Activated CD8-positive, alpha-beta memory T cell treated with anti-CD3 and anti-CD28 coated beads, Interleukin-2, amount 10 ng/mL, durations not matched to agents 7 days and 5 days (primary cell): Measurements from ENCODE around the gene LPAR4. TPM values are rescaled to one million over a fixed set of nuclear protein-coding genes. Genes with fewer than 3 reads are reported as not detected.

ENCODE experiments used
- ATAC-seq: fragments of 150-1000 bp; cut with Tn5 transposase; one replicate; pipeline ENCODE4 v1.10.0; 2021; ENCODE audit warnings: moderate library complexity
- CTCF ChIA-PET: fragments of 350-600 bp; sonication (Branson Sonifier 250); formaldehyde crosslinking; loops from one replicate; lab custom pipeline; 2021; ENCODE audit warnings: antibody characterized with exemption; lab: Charles Lee
- DNase-seq: peaks from one replicate; pipeline ENCODE4 v3.0.0-alpha.2; 2020
- H3K27ac Mint-ChIP-seq: one replicate; pipeline ENCODE4 v1.8.0; 2021; ENCODE audit warnings: mild to moderate bottlenecking, mixed read lengths
- H3K27me3 Mint-ChIP-seq: one replicate; pipeline ENCODE4 v1.8.0; 2021; ENCODE audit warnings: mixed read lengths
- H3K36me3 Mint-ChIP-seq: one replicate; pipeline ENCODE4 v1.8.0; 2021; ENCODE audit warnings: mild to moderate bottlenecking, mixed read lengths
- H3K4me1 Mint-ChIP-seq: one replicate; pipeline ENCODE4 v1.8.0; 2021; ENCODE audit warnings: mixed read lengths
- H3K4me3 Mint-ChIP-seq: one replicate; pipeline ENCODE4 v1.8.0; 2021; ENCODE audit warnings: mild to moderate bottlenecking, moderate library complexity, mixed read lengths
- H3K9me3 Mint-ChIP-seq: one replicate; pipeline ENCODE4 v1.8.0; 2022; ENCODE audit warnings: low read depth, mixed read lengths
- total RNA-seq, 2 experiments: library from RNA; stranded (reverse); gene quantifications; one replicate each; pipeline ENCODE4 v1.2.3, GENCODE V29; 2021

The LPAR4 gene
- total RNA-seq = under 1 TPM in 1 of 2 experiments, not detected in 1; 0.40 TPM

GRCh38 chrX:78747489-78747888 is at the start of gene LPAR4:
Gene LPAR4 (plus strand): TSS chrX:78747720. CDS start chrX:78754870, 7,150 bp downstream.
- no peak for DNase-seq
- Mint-ChIP-seq H3K27me3 (no peaks in the 10 kb centered on the region), H3K4me1 (no peaks in the 10 kb centered on the region), H3K4me3 (no peak within 1 kb of the TSS), H3K27ac (no peak within 1 kb of the TSS), H3K36me3 (no peaks in the 10 kb centered on the region), H3K9me3 (no peaks in the 10 kb centered on the region)
- CTCF ChIA-PET = no interaction called here
- no peak for ATAC-seq

GRCh38 chrX:78706071-78706470 is 41.4 kb upstream of the LPAR4 start:
- H3K27me3 Mint-ChIP-seq = no peaks in the 10 kb centered on the region
- DNase-seq (no peak), ATAC-seq (no peak)
- H3K36me3 Mint-ChIP-seq = peaks cover 3% of the 10 kb centered on the region
- H3K4me3 Mint-ChIP-seq = no peak overlapping the region
- no peak overlapping the region for H3K27ac Mint-ChIP-seq
- H3K4me1 Mint-ChIP-seq = no peaks in the 10 kb centered on the region
- no peaks in the 10 kb centered on the region for H3K9me3 Mint-ChIP-seq
- CTCF ChIA-PET = no interaction called here

GRCh38 chrX:78708262-78708661 is 39.3 kb upstream of the LPAR4 start:
- Mint-ChIP-seq H3K36me3 (peaks cover 3% of the 10 kb centered on the region), H3K4me3 (no peak overlapping the region), H3K27me3 (no peaks in the 10 kb centered on the region), H3K9me3 (no peaks in the 10 kb centered on the region), H3K27ac (no peak overlapping the region), H3K4me1 (peaks cover 3% of the 10 kb centered on the region)
- no peak for DNase-seq
- ATAC-seq = no peak
- CTCF ChIA-PET = interaction anchor here (1.2 kb wide), 1 partner anchor 10 kb away, joined by 3 read pairs; no protein-coding TSS in a partner anchor

- ATAC-seq (no peak), DNase-seq (no peak)
- H3K27me3 Mint-ChIP-seq = no peaks in the 10 kb centered on the region
- H3K27ac Mint-ChIP-seq = no peak overlapping the region
- peaks cover 3% of the 10 kb centered on the region for H3K36me3 Mint-ChIP-seq
- H3K9me3 Mint-ChIP-seq = no peaks in the 10 kb centered on the region
- CTCF ChIA-PET = interaction anchor here (1.2 kb wide), 1 partner anchor 10 kb away, joined by 3 read pairs; no protein-coding TSS in a partner anchor
- no peak overlapping the region for H3K4me3 Mint-ChIP-seq
- H3K4me1 Mint-ChIP-seq = peaks cover 3% of the 10 kb centered on the region
These were observed 38.7 kb upstream of the LPAR4 start for GRCh38 chrX:78708816-78709215.

- Mint-ChIP-seq H3K27me3 (no peaks in the 10 kb centered on the region), H3K27ac (no peak overlapping the region), H3K4me3 (no peak overlapping the region), H3K9me3 (no peaks in the 10 kb centered on the region), H3K4me1 (peaks cover 3% of the 10 kb centered on the region), H3K36me3 (peaks cover 3% of the 10 kb centered on the region)
- DNase-seq = no peak
- no peak for ATAC-seq
- CTCF ChIA-PET = no interaction called here
These were observed 37.3 kb upstream of the LPAR4 start for GRCh38 chrX:78710171-78710570.

GRCh38 chrX:78712336-78712735 is 35.2 kb upstream of the LPAR4 start:
- CTCF ChIA-PET = no interaction called here
- Mint-ChIP-seq H3K36me3 (peaks cover 3% of the 10 kb centered on the region), H3K9me3 (no peaks in the 10 kb centered on the region), H3K4me1 (peaks cover 3% of the 10 kb centered on the region), H3K4me3 (no peak overlapping the region), H3K27ac (no peak overlapping the region), H3K27me3 (no peaks in the 10 kb centered on the region)
- DNase-seq (no peak), ATAC-seq (no peak)

- CTCF ChIA-PET = no interaction called here
- H3K4me3 Mint-ChIP-seq = no peak overlapping the region
- no peaks in the 10 kb centered on the region for H3K27me3 Mint-ChIP-seq
- H3K27ac Mint-ChIP-seq = no peak overlapping the region
- H3K36me3 Mint-ChIP-seq = no peaks in the 10 kb centered on the region
- H3K4me1 Mint-ChIP-seq = no peaks in the 10 kb centered on the region
- peaks cover 5% of the 10 kb centered on the region for H3K9me3 Mint-ChIP-seq
- no peak for ATAC-seq
- no peak for DNase-seq
These were observed 22.2 kb upstream of the LPAR4 start for GRCh38 chrX:78725287-78725686.

GRCh38 chrX:78746496-78746895 is 1.0 kb upstream of the LPAR4 start:
- Mint-ChIP-seq H3K9me3 (no peaks in the 10 kb centered on the region), H3K27me3 (no peaks in the 10 kb centered on the region), H3K4me1 (no peaks in the 10 kb centered on the region), H3K27ac (no peak overlapping the region), H3K36me3 (no peaks in the 10 kb centered on the region), H3K4me3 (no peak overlapping the region)
- no peak for ATAC-seq
- DNase-seq = no peak
- CTCF ChIA-PET = no interaction called here

GRCh38 chrX:78747971-78748370 is 451 bp downstream of the LPAR4 start:
- no peaks in the 10 kb centered on the region for H3K27me3 Mint-ChIP-seq
- H3K27ac Mint-ChIP-seq = no peak overlapping the region
- H3K9me3 Mint-ChIP-seq = no peaks in the 10 kb centered on the region
- H3K4me3 Mint-ChIP-seq = no peak overlapping the region
- CTCF ChIA-PET = no interaction called here
- H3K36me3 Mint-ChIP-seq = no peaks in the 10 kb centered on the region
- ATAC-seq = no peak
- no peak for DNase-seq
- H3K4me1 Mint-ChIP-seq = no peaks in the 10 kb centered on the region

GRCh38 chrX:78748846-78749245 is 1.3 kb downstream of the LPAR4 start:
- Mint-ChIP-seq H3K4me3 (no peak overlapping the region), H3K27me3 (no peaks in the 10 kb centered on the region), H3K27ac (no peak overlapping the region), H3K9me3 (no peaks in the 10 kb centered on the region), H3K36me3 (no peaks in the 10 kb centered on the region), H3K4me1 (no peaks in the 10 kb centered on the region)
- ATAC-seq (no peak), DNase-seq (no peak)
- CTCF ChIA-PET = no interaction called here

- ATAC-seq (no peak), DNase-seq (no peak)
- H3K4me1 Mint-ChIP-seq = no peaks in the 10 kb centered on the region
- H3K9me3 Mint-ChIP-seq = no peaks in the 10 kb centered on the region
- no peak overlapping the region for H3K27ac Mint-ChIP-seq
- CTCF ChIA-PET = no interaction called here
- no peaks in the 10 kb centered on the region for H3K36me3 Mint-ChIP-seq
- no peaks in the 10 kb centered on the region for H3K27me3 Mint-ChIP-seq
- H3K4me3 Mint-ChIP-seq = no peak overlapping the region
These were observed 6.1 kb downstream of the LPAR4 start for GRCh38 chrX:78753571-78753970.

- H3K9me3 Mint-ChIP-seq = no peaks in the 10 kb centered on the region
- no peaks in the 10 kb centered on the region for H3K4me1 Mint-ChIP-seq
- no peaks in the 10 kb centered on the region for H3K36me3 Mint-ChIP-seq
- CTCF ChIA-PET = no interaction called here
- no peaks in the 10 kb centered on the region for H3K27me3 Mint-ChIP-seq
- no peak overlapping the region for H3K27ac Mint-ChIP-seq
- DNase-seq (no peak), ATAC-seq (no peak)
- no peak overlapping the region for H3K4me3 Mint-ChIP-seq
These were observed 7.4 kb downstream of the LPAR4 start for GRCh38 chrX:78754917-78755316.

- CTCF ChIA-PET = no interaction called here
- ATAC-seq = no peak
- Mint-ChIP-seq H3K27me3 (no peaks in the 10 kb centered on the region), H3K27ac (no peak overlapping the region), H3K4me3 (no peak overlapping the region), H3K9me3 (no peaks in the 10 kb centered on the region), H3K36me3 (no peaks in the 10 kb centered on the region), H3K4me1 (no peaks in the 10 kb centered on the region)
- no peak for DNase-seq
These were observed 11.6 kb downstream of the LPAR4 start for GRCh38 chrX:78759081-78759480.

GRCh38 chrX:78769101-78769755 is 21.7 kb downstream of the LPAR4 start:
- Mint-ChIP-seq H3K36me3 (peaks cover 2% of the 10 kb centered on the region), H3K27ac (no peak overlapping the region), H3K27me3 (no peaks in the 10 kb centered on the region), H3K4me3 (no peak overlapping the region), H3K4me1 (no peaks in the 10 kb centered on the region), H3K9me3 (peaks cover 2% of the 10 kb centered on the region)
- CTCF ChIA-PET = no interaction called here
- DNase-seq = no peak
- ATAC-seq = no peak
